HepG2 (cell line): ENCODE data around the gene VPS13C.

Source experiments
- CREM ChIP-seq, 2 experiments: sonication (generic) in 1 of 2; formaldehyde crosslinking in 1 of 2; IDR thresholded peaks; 2 replicates each; pipeline versions ENCODE4 v1.4.0 to v1.6.1; 2016 to 2020; ENCODE audit warnings: antibody characterized with exemption in 1 of 2, mild to moderate bottlenecking in 1 of 2, missing genetic modification reagents in 1 of 2
- FIP1L1 ChIP-seq: fragments of 200-400 bp; formaldehyde crosslinking; IDR thresholded peaks from 2 replicates; pipeline ENCODE4 v1.6.1; 2018; ENCODE audit warnings: low read depth, mild to moderate bottlenecking, low read length, moderate library complexity, borderline replicate concordance; ENCODE audit not compliant: insufficient read depth
- GATAD2A ChIP-seq: IDR thresholded peaks from 2 replicates; pipeline ENCODE4 v1.6.1; 2016
- NFAT5 ChIP-seq: sonication (generic); formaldehyde crosslinking; IDR thresholded peaks from 2 replicates; pipeline ENCODE4 v1.4.0; 2020; ENCODE audit warnings: missing genetic modification reagents
- NFE2L1 ChIP-seq: sonication (generic); formaldehyde crosslinking; IDR thresholded peaks from 2 replicates; pipeline ENCODE4 v1.4.0; 2020; ENCODE audit warnings: missing genetic modification reagents, mild to moderate bottlenecking, borderline replicate concordance
- SNAPC4 ChIP-seq: sonication (generic); formaldehyde crosslinking; IDR thresholded peaks from 2 replicates; pipeline ENCODE4 v1.4.0; 2020; ENCODE audit warnings: mild to moderate bottlenecking, missing genetic modification reagents
- TF ChIP-seq, protein P1 (sequence below): sonication (generic); formaldehyde crosslinking; IDR thresholded peaks from 2 replicates; pipeline ENCODE4 v1.5.0; 2020; ENCODE audit warnings: mild to moderate bottlenecking, missing genetic modification reagents, moderate library complexity
- TF ChIP-seq, protein P2 (sequence below): sonication (generic); formaldehyde crosslinking; conservative IDR thresholded peaks from 2 replicates; pipeline ENCODE4 v1.4.0; 2020; ENCODE audit warnings: missing genetic modification reagents

DNA sequence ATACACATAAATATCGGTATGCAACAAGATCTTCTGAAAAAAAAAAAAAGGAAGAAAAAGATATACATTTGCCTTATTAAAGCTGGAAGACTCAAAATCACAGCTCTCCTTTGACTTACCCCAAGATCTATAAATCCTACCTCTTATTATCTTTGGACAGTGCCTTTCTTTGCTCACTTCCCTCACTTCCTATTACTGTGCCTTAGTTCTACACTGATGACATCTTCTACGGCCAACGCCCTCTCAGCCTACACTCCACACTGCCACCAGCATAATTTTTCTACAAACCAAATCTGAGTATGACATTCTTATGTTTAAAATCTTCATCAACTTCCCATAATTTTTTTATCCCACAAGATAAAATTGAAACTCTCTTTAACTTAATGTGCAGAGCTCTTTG lies 137.1 kb downstream of the VPS13C start:
- TF ChIP-seq, protein P1, sequence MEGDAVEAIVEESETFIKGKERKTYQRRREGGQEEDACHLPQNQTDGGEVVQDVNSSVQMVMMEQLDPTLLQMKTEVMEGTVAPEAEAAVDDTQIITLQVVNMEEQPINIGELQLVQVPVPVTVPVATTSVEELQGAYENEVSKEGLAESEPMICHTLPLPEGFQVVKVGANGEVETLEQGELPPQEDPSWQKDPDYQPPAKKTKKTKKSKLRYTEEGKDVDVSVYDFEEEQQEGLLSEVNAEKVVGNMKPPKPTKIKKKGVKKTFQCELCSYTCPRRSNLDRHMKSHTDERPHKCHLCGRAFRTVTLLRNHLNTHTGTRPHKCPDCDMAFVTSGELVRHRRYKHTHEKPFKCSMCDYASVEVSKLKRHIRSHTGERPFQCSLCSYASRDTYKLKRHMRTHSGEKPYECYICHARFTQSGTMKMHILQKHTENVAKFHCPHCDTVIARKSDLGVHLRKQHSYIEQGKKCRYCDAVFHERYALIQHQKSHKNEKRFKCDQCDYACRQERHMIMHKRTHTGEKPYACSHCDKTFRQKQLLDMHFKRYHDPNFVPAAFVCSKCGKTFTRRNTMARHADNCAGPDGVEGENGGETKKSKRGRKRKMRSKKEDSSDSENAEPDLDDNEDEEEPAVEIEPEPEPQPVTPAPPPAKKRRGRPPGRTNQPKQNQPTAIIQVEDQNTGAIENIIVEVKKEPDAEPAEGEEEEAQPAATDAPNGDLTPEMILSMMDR (CRISPR knock-in tag): no peak
- TF ChIP-seq, protein P2, sequence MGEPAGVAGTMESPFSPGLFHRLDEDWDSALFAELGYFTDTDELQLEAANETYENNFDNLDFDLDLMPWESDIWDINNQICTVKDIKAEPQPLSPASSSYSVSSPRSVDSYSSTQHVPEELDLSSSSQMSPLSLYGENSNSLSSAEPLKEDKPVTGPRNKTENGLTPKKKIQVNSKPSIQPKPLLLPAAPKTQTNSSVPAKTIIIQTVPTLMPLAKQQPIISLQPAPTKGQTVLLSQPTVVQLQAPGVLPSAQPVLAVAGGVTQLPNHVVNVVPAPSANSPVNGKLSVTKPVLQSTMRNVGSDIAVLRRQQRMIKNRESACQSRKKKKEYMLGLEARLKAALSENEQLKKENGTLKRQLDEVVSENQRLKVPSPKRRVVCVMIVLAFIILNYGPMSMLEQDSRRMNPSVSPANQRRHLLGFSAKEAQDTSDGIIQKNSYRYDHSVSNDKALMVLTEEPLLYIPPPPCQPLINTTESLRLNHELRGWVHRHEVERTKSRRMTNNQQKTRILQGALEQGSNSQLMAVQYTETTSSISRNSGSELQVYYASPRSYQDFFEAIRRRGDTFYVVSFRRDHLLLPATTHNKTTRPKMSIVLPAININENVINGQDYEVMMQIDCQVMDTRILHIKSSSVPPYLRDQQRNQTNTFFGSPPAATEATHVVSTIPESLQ: no peak
- TF ChIP-seq NFAT5 (CRISPR knock-in tag) (no peak), NFE2L1 (CRISPR knock-in tag) (no peak), SNAPC4 (CRISPR knock-in tag) (no peak), GATAD2A (no peak), CREM (IDR thresholded peaks at IDR 0.05) (no peak), CREM (CRISPR knock-in tag; IDR thresholded peaks at IDR 0.05) (no peak), FIP1L1 (no peak)
